HepG2 (cell line): ENCODE results near the gene EMP2. TPM values are rescaled to one million over a fixed set of nuclear protein-coding genes. Genes with fewer than 3 reads are reported as not detected.

Experiments used
- BCL3 ChIP-seq: sonication (generic); formaldehyde crosslinking; IDR thresholded peaks from 2 replicates; pipeline ENCODE4 v1.5.1; 2020; ENCODE audit warnings: mild to moderate bottlenecking, missing genetic modification reagents, moderate library complexity
- GFI1 ChIP-seq: sonication (generic); formaldehyde crosslinking; IDR thresholded peaks from 2 replicates; pipeline ENCODE4 v1.5.0; 2020; ENCODE audit warnings: missing genetic modification reagents, mild to moderate bottlenecking, borderline replicate concordance
- KDM1A ChIP-seq: IDR thresholded peaks from 2 replicates; pipeline ENCODE4 v1.6.1; 2016; ENCODE audit warnings: missing compliant biosample characterization
- MAZ ChIP-seq, 2 experiments: sonication (generic) in 1 of 2; formaldehyde crosslinking in 1 of 2; IDR thresholded peaks; 2 replicates each; pipeline versions ENCODE4 v1.5.0 to v1.6.1; 2012 to 2020; ENCODE audit warnings: low read depth in 2 of 2, mild to moderate bottlenecking in 2 of 2, borderline replicate concordance in 1 of 2, improper control_type of control experiment in 1 of 2, low read length in 1 of 2, missing genetic modification reagents in 1 of 2, moderate library complexity in 1 of 2
- SNRNP70 ChIP-seq: fragments of 200-400 bp; formaldehyde crosslinking; IDR thresholded peaks from 2 replicates; pipeline ENCODE4 v1.6.1; 2017; ENCODE audit warnings: mild to moderate bottlenecking, low read depth, low read length, moderate library complexity
- THYN1 ChIP-seq: sonication (generic); formaldehyde crosslinking; IDR thresholded peaks from 2 replicates; pipeline ENCODE4 v1.8.1; 2023; ENCODE audit warnings: low read depth, mild to moderate bottlenecking, moderate library complexity, missing genetic modification reagents, borderline replicate concordance
- WIZ ChIP-seq: sonication (generic); formaldehyde crosslinking; IDR thresholded peaks from 2 replicates; pipeline ENCODE4 v1.5.1; 2020; ENCODE audit warnings: mild to moderate bottlenecking, missing genetic modification reagents
- ZMYM4 ChIP-seq: sonication (generic); formaldehyde crosslinking; IDR thresholded peaks from 2 replicates; pipeline ENCODE4 v1.8.1; 2023; ENCODE audit warnings: mild to moderate bottlenecking, missing genetic modification reagents
- ZNF143 ChIP-seq: sonication (generic); formaldehyde crosslinking; IDR thresholded peaks from 2 replicates; pipeline ENCODE4 v1.4.0; 2020; ENCODE audit warnings: missing genetic modification reagents
- ZNF160 ChIP-seq: sonication (generic); formaldehyde crosslinking; IDR thresholded peaks from 2 replicates; pipeline ENCODE4 v1.8.0; 2022; ENCODE audit warnings: mild to moderate bottlenecking, inconsistent platforms, missing genetic modification reagents
- ZNF354B ChIP-seq: sonication (generic); formaldehyde crosslinking; IDR thresholded peaks from 2 replicates; pipeline ENCODE4 v1.8.0; 2022; ENCODE audit warnings: mild to moderate bottlenecking, missing genetic modification reagents
- ZNF652 ChIP-seq: IDR thresholded peaks from 2 replicates; pipeline ENCODE4 v1.6.1; 2016; ENCODE audit warnings: low read depth, borderline replicate concordance
- ZNF777 ChIP-seq: sonication (generic); formaldehyde crosslinking; IDR thresholded peaks from 2 replicates; pipeline ENCODE4 v1.4.0; 2020; ENCODE audit warnings: missing genetic modification reagents
- polyA plus RNA-seq, 8 experiments: library from polyadenylated mRNA; depleted of rRNA in 3 of 8; stranded (reverse) in 7 of 8; unstranded in 1 of 8; fragments of >200 nt; fragmentation: Illumina TruSeq in 4 of 8; extraction: Trizol in 4 of 8; gene quantifications; 2 replicates each; pipeline versions ENCODE4 v1.2.1 to v1.2.3, GENCODE V29; 2011 to 2016; ENCODE audit warnings: low read depth in 4 of 8, missing spikeins in 1 of 8, mixed read lengths in 1 of 8; ENCODE audit not compliant: insufficient read depth in 1 of 8
- total RNA-seq, 5 experiments: library from RNA; depleted of rRNA; stranded (reverse); fragments of >200 nt; fragmentation: Illumina TruSeq; extraction: Trizol; gene quantifications; 2 replicates each; pipeline ENCODE4 v1.2.3, GENCODE V29; 2016; ENCODE audit warnings: low read depth in 1 of 5
- TF ChIP-seq, protein P1 (sequence below): sonication (generic); formaldehyde crosslinking; IDR thresholded peaks from 2 replicates; pipeline ENCODE4 v1.4.0; 2020; ENCODE audit warnings: low read depth, missing genetic modification reagents
- TF ChIP-seq, protein P2 (sequence below): sonication (generic); formaldehyde crosslinking; IDR thresholded peaks from 2 replicates; pipeline ENCODE4 v1.4.0; 2020; ENCODE audit warnings: missing genetic modification reagents
- TF ChIP-seq, protein P3 (sequence below): sonication (generic); formaldehyde crosslinking; IDR thresholded peaks from 2 replicates; pipeline ENCODE4 v1.4.0; 2020; ENCODE audit warnings: missing genetic modification reagents

EMP2 gene
- total and polyA plus RNA-seq, 2 of the 13 experiments (the other 11 are each of a cell fraction or from before 2014, with no cell fraction given) = 24.6 to 91.2 TPM

GRCh38 chr16:10520869-10521578 is 59.4 kb downstream of the EMP2 start (continued):
- TF ChIP-seq, protein P1, sequence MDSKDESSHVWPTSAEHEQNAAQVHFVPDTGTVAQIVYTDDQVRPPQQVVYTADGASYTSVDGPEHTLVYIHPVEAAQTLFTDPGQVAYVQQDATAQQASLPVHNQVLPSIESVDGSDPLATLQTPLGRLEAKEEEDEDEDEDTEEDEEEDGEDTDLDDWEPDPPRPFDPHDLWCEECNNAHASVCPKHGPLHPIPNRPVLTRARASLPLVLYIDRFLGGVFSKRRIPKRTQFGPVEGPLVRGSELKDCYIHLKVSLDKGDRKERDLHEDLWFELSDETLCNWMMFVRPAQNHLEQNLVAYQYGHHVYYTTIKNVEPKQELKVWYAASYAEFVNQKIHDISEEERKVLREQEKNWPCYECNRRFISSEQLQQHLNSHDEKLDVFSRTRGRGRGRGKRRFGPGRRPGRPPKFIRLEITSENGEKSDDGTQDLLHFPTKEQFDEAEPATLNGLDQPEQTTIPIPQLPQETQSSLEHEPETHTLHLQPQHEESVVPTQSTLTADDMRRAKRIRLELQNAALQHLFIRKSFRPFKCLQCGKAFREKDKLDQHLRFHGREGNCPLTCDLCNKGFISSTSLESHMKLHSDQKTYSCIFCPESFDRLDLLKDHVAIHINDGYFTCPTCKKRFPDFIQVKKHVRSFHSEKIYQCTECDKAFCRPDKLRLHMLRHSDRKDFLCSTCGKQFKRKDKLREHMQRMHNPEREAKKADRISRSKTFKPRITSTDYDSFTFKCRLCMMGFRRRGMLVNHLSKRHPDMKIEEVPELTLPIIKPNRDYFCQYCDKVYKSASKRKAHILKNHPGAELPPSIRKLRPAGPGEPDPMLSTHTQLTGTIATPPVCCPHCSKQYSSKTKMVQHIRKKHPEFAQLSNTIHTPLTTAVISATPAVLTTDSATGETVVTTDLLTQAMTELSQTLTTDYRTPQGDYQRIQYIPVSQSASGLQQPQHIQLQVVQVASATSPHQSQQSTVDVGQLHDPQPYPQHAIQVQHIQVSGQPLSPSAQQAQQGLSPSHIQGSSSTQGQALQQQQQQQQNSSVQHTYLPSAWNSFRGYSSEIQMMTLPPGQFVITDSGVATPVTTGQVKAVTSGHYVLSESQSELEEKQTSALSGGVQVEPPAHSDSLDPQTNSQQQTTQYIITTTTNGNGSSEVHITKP (CRISPR knock-in tag) = no peak
- TF ChIP-seq THYN1 (CRISPR knock-in tag) (no peak), SNRNP70 (no peak), ZNF777 (CRISPR knock-in tag) (0 out of 2 replicates have a peak, but pooled peaks have one; percentile 27), ZNF652 (CRISPR knock-in tag) (no peak), ZMYM4 (CRISPR knock-in tag) (no peak), ZNF143 (CRISPR knock-in tag) (no peak), ZNF160 (no peak), WIZ (CRISPR knock-in tag) (no peak), MAZ (IDR thresholded peaks at IDR 0.05; ENCODE audit: borderline replicate concordance, low read depth, low read length) (no peak), MAZ (CRISPR knock-in tag; IDR thresholded peaks at IDR 0.05; ENCODE audit: low read depth) (no peak), BCL3 (CRISPR knock-in tag) (no peak), GFI1 (CRISPR knock-in tag) (no peak), KDM1A (CRISPR knock-in tag) (no peak), ZNF354B (CRISPR knock-in tag) (no peak)
- TF ChIP-seq, protein P2, sequence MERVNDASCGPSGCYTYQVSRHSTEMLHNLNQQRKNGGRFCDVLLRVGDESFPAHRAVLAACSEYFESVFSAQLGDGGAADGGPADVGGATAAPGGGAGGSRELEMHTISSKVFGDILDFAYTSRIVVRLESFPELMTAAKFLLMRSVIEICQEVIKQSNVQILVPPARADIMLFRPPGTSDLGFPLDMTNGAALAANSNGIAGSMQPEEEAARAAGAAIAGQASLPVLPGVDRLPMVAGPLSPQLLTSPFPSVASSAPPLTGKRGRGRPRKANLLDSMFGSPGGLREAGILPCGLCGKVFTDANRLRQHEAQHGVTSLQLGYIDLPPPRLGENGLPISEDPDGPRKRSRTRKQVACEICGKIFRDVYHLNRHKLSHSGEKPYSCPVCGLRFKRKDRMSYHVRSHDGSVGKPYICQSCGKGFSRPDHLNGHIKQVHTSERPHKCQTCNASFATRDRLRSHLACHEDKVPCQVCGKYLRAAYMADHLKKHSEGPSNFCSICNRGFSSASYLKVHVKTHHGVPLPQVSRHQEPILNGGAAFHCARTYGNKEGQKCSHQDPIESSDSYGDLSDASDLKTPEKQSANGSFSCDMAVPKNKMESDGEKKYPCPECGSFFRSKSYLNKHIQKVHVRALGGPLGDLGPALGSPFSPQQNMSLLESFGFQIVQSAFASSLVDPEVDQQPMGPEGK (CRISPR knock-in tag) = no peak; the same call in 1 of the 2 replicates
- TF ChIP-seq, protein P3, sequence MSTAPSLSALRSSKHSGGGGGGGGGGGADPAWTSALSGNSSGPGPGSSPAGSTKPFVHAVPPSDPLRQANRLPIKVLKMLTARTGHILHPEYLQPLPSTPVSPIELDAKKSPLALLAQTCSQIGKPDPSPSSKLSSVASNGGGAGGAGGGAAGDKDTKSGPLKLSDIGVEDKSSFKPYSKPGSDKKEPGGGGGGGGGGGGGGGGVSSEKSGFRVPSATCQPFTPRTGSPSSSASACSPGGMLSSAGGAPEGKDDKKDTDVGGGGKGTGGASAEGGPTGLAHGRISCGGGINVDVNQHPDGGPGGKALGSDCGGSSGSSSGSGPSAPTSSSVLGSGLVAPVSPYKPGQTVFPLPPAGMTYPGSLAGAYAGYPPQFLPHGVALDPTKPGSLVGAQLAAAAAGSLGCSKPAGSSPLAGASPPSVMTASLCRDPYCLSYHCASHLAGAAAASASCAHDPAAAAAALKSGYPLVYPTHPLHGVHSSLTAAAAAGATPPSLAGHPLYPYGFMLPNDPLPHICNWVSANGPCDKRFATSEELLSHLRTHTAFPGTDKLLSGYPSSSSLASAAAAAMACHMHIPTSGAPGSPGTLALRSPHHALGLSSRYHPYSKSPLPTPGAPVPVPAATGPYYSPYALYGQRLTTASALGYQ (CRISPR knock-in tag) = no peak
